HepG2 (cell line): ENCODE measurements around the gene ADGRG1. TPM values are rescaled to one million over a fixed set of nuclear protein-coding genes. Genes with fewer than 3 reads are reported as not detected.
A peak's percentile ranks its signal among the peaks of the same experiment; 100 is the strongest.

Experiments used
- ATAC-seq: fragments of 200-7000 bp; cut with Tn5 transposase; 3 replicates; pipeline ENCODE4 v1.9.1; 2020; ENCODE audit warnings: mild to moderate bottlenecking, moderate library complexity
- BruUV-seq: library from RNA; stranded (reverse); fragments of 400-500 nt; replicated peaks from 2 replicates; lab custom pipeline; 2021; lab: Mats Ljungman, UMichigan
- CTCF ChIA-PET: fragments of 300-600 bp; formaldehyde crosslinking; extraction: SDS; loops from one replicate; lab custom pipeline; 2021; ENCODE audit warnings: low total read pairs, inconsistent platforms, low intra/inter-chr PET ratio; lab: Yijun Ruan, JAX
- POLR2A ChIA-PET: fragments of 350-600 bp; sonication (Branson Sonifier 250); formaldehyde crosslinking; loops from one replicate; lab custom pipeline; 2020; ENCODE audit warnings: antibody characterized with exemption, inconsistent platforms; lab: Yijun Ruan, JAX
- DNase-seq: peaks from one replicate; pipeline ENCODE4 v3.0.0-alpha.2; 2015; ENCODE audit warnings: low spot score
- FAIRE-seq: peaks from 3 replicates; lab custom pipeline; 2011; peaks lifted over from hg19 to GRCh38; lab: Jason Lieb, UNC
- H2AFZ ChIP-seq: one replicate; pipeline ENCODE4 v1.6.1; 2011; ENCODE audit warnings: low read length, inconsistent platforms
- H3K27ac ChIP-seq: fragments of 300-600 bp; 3 replicates; pipeline ENCODE4 v1.8.0; 2011; ENCODE audit warnings: mixed run types, mild to moderate bottlenecking, mixed read lengths, low read length, inconsistent platforms; ENCODE audit not compliant: insufficient read depth; ENCODE audit errors: extremely low read length
- H3K27me3 ChIP-seq, 2 experiments: fragments of 200-600 bp in 1 of 2; 2 replicates in 1 of 2; 3 replicates in 1 of 2; pipeline versions ENCODE4 v1.6.0 to v1.8.0; 2011; ENCODE audit warnings: low read length in 2 of 2, mild to moderate bottlenecking in 2 of 2, moderate library complexity in 2 of 2, inconsistent platforms in 1 of 2; ENCODE audit not compliant: insufficient read depth in 2 of 2, control insufficient read depth in 1 of 2
- H3K36me3 ChIP-seq, 2 experiments: fragments of 200-600 bp in 1 of 2; replicated peaks in 1 of 2; 2 replicates in 1 of 2; 3 replicates in 1 of 2; pipeline versions ENCODE4 v1.5.1 to v1.8.0; 2011; ENCODE audit warnings: low read length in 2 of 2, inconsistent platforms in 1 of 2; ENCODE audit not compliant: insufficient read depth in 2 of 2, control insufficient read depth in 1 of 2
- H3K4me1 ChIP-seq: 2 replicates; pipeline ENCODE4 v1.5.1; 2012; ENCODE audit warnings: low read length, inconsistent platforms; ENCODE audit not compliant: insufficient read depth
- H3K4me2 ChIP-seq: 2 replicates; pipeline ENCODE4 v1.6.0; 2011; ENCODE audit warnings: low read depth, low read length, inconsistent platforms
- H3K4me3 ChIP-seq, 3 experiments: fragments of 200-600 bp in 1 of 3; sonication (generic), shearing (Covaris generic) in 1 of 3; replicated peaks in 1 of 3; 2 replicates each; pipeline ENCODE4 v1.5.1; 2011 to 2016; ENCODE audit warnings: low read length in 3 of 3, inconsistent platforms in 2 of 3, low read depth in 2 of 3, mild to moderate bottlenecking in 2 of 3, control low read depth in 1 of 3, mixed read lengths in 1 of 3; ENCODE audit not compliant: insufficient read depth in 1 of 3
- H3K79me2 ChIP-seq: one replicate; pipeline ENCODE4 v1.6.1; 2011; ENCODE audit warnings: low read length, inconsistent platforms; ENCODE audit not compliant: insufficient read depth
- H3K9ac ChIP-seq: 2 replicates; pipeline ENCODE4 v1.6.0; 2011; ENCODE audit warnings: mild to moderate bottlenecking, low read depth, low read length, inconsistent platforms; ENCODE audit not compliant: insufficient read depth
- H3K9me3 ChIP-seq: 2 replicates; pipeline ENCODE4 v1.5.1; 2012; ENCODE audit warnings: mild to moderate bottlenecking, low read length
- H4K20me1 ChIP-seq: 2 replicates; pipeline ENCODE4 v1.6.0; 2011; ENCODE audit warnings: inconsistent platforms, mild to moderate bottlenecking, low read length, moderate library complexity; ENCODE audit not compliant: insufficient read depth
- EED ChIP-seq: sonication (generic); formaldehyde crosslinking; IDR thresholded peaks from 2 replicates; pipeline ENCODE4 v1.5.0; 2020; ENCODE audit warnings: mild to moderate bottlenecking, missing genetic modification reagents
- ZNF276 ChIP-seq: sonication (generic); formaldehyde crosslinking; IDR thresholded peaks from 2 replicates; pipeline ENCODE4 v1.4.0; 2020; ENCODE audit warnings: mild to moderate bottlenecking, low read depth, missing genetic modification reagents
- ZNF281 ChIP-seq: sonication (generic); formaldehyde crosslinking; IDR thresholded peaks from 2 replicates; pipeline ENCODE4 v1.4.0; 2020; ENCODE audit warnings: missing genetic modification reagents, borderline replicate concordance
- ZNF614 ChIP-seq: IDR thresholded peaks from 2 replicates; pipeline ENCODE4 v1.6.1; 2018; ENCODE audit warnings: missing biosample characterization, missing genetic modification reagents, inconsistent platforms, borderline replicate concordance
- WGBS: methylation state at CpG from one replicate; pipeline ENCODE4 v1.1.6; 2017; ENCODE audit warnings: low lambda C conversion rate; 5-methylcytosine and 5-hydroxymethylcytosine counted together
- in situ Hi-C: cut with HindIII; loops from 2 replicates; pipeline ENCODE4 v1.10.0; 2017; ENCODE audit warnings: low pct_unique_long_range_greater_than_20kb; ENCODE audit not compliant: extremely low pct_ligation_motif_present
- intact Hi-C: fragments of 100-400 bp; cut with micrococcal nuclease; formaldehyde crosslinking; loops from one replicate; pipeline ENCODE4 v1.10.0; 2022; ENCODE audit not compliant: unreplicated experiment
- polyA plus RNA-seq, 8 experiments: library from polyadenylated mRNA; depleted of rRNA in 3 of 8; stranded (reverse) in 7 of 8; unstranded in 1 of 8; fragments of >200 nt; fragmentation: Illumina TruSeq in 4 of 8; extraction: Trizol in 4 of 8; gene quantifications; 2 replicates each; pipeline versions ENCODE4 v1.2.1 to v1.2.3, GENCODE V29; 2011 to 2016; ENCODE audit warnings: low read depth in 4 of 8, missing spikeins in 1 of 8, mixed read lengths in 1 of 8; ENCODE audit not compliant: insufficient read depth in 1 of 8
- total RNA-seq, 5 experiments: library from RNA; depleted of rRNA; stranded (reverse); fragments of >200 nt; fragmentation: Illumina TruSeq; extraction: Trizol; gene quantifications; 2 replicates each; pipeline ENCODE4 v1.2.3, GENCODE V29; 2016; ENCODE audit warnings: low read depth in 1 of 5

Gene ADGRG1
- total and polyA plus RNA-seq, 2 of the 13 experiments (the other 11 are each of a cell fraction or from before 2014, with no cell fraction given) = 2.7 to 5.9 TPM

- TF ChIP-seq ZNF281 (CRISPR knock-in tag) (no peak), ZNF614 (CRISPR knock-in tag) (no peak)
Observed at GRCh38 chr16:57652695-57653471, 24.5 kb downstream of the ADGRG1 start (continued).

GRCh38 chr16:57653936-57654335 lies 25.5 kb downstream of the ADGRG1 start:
- Histone ChIP-seq H3K27me3 (no peaks in the 10 kb centered on the region), H4K20me1 (no peaks in the 10 kb centered on the region), H3K79me2 (no peaks in the 10 kb centered on the region), H3K4me2 (no peak overlapping the region), H3K4me1 (0 out of 2 replicates have a peak, but pooled peaks cover 5% of the 10 kb centered on the region), H3K9me3 (no peaks in the 10 kb centered on the region), H2AFZ (no peak overlapping the region), H3K36me3 (no peaks in the 10 kb centered on the region), H3K9ac (no peak overlapping the region), H3K27ac (no peak overlapping the region), H3K4me3 (no peak overlapping the region)
- ChIA-PET CTCF (interaction anchor here (0.6 to 12.3 kb wide), 2 partner anchors 59 to 66 kb away, joined by 3 to 571 read pairs; no protein-coding TSS in a partner anchor), POLR2A (no interaction called here)
- no TSS peak for BruUV-seq
- no peak for FAIRE-seq
- WGBS = 87% methylated on average over 15 of the region's 16 CpGs
- intact Hi-C loops = no loop called here
- no peak for DNase-seq
- in situ Hi-C loops = no loop called here
- no peak for ATAC-seq
- TF ChIP-seq EED (CRISPR knock-in tag) (0 out of 2 replicates have a peak, but pooled peaks have one; percentile 25), ZNF276 (CRISPR knock-in tag) (no peak)
